ENCODE data around the gene FAM174B.

Gene FAM174B

GRCh38 chr15:92631721-92632120 lies 23.9 kb downstream of the FAM174B start:
- no peak for DNase-seq (ENCODE audit: low read depth in 1 of 2, low spot score in 1 of 2)
- H3K27me3 ChIP-seq (ENCODE audit: insufficient read depth, poor library complexity, severe bottlenecking) = no peaks in the 10 kb centered on the region
- no peak for TF ChIP-seq POLR2AphosphoS5 (IDR thresholded peaks at IDR 0.05; ENCODE audit: low read depth)
- TF ChIP-seq REST (IDR thresholded peaks at IDR 0.05; ENCODE audit: insufficient replicate concordance, low read depth) = no peak
- no peak for TF ChIP-seq CTCF (IDR thresholded peaks at IDR 0.05; ENCODE audit: insufficient read depth, low read length)
- no peak for TF ChIP-seq SPI1 (IDR thresholded peaks at IDR 0.05; ENCODE audit: borderline replicate concordance, low read depth)
- TF ChIP-seq GABPA (IDR thresholded peaks at IDR 0.05; ENCODE audit: low read depth) = no peak
- H3K4me3 ChIP-seq (replicated peaks; ENCODE audit: insufficient read depth, low read length) = no peak overlapping the region
- H3K27ac ChIP-seq (replicated peaks) = no peak overlapping the region

GRCh38 chr15:92629975-92630626 lies 25.5 kb downstream of the FAM174B start:
- H3K27me3 ChIP-seq (ENCODE audit: insufficient read depth, poor library complexity, severe bottlenecking) = no peaks in the 10 kb centered on the region
- H3K4me3 ChIP-seq (replicated peaks; ENCODE audit: insufficient read depth, low read length) = no peak overlapping the region
- H3K27ac ChIP-seq (replicated peaks) = no peak overlapping the region
- TF ChIP-seq POLR2AphosphoS5 (IDR thresholded peaks at IDR 0.05; ENCODE audit: low read depth) (no peak), SPI1 (IDR thresholded peaks at IDR 0.05; ENCODE audit: borderline replicate concordance, low read depth) (no peak)
- DNase-seq (ENCODE audit: low read depth in 1 of 2, low spot score in 1 of 2) = no peak

- H3K4me3 ChIP-seq (replicated peaks; ENCODE audit: insufficient read depth, low read length) = no peak overlapping the region
- no peak for TF ChIP-seq GABPA (IDR thresholded peaks at IDR 0.05; ENCODE audit: low read depth)
- TF ChIP-seq POLR2AphosphoS5 (IDR thresholded peaks at IDR 0.05; ENCODE audit: low read depth) = no peak
- no peaks in the 10 kb centered on the region for H3K27me3 ChIP-seq (ENCODE audit: insufficient read depth, poor library complexity, severe bottlenecking)
- no peak for DNase-seq (ENCODE audit: low read depth in 1 of 2, low spot score in 1 of 2)
- H3K27ac ChIP-seq (replicated peaks) = no peak overlapping the region
Measured at GRCh38 chr15:92629276-92629974, 26.1 kb downstream of the FAM174B start.

- DNase-seq (ENCODE audit: low read depth in 1 of 2, low spot score in 1 of 2) = no peak
- TF ChIP-seq CTCF (IDR thresholded peaks at IDR 0.05; ENCODE audit: insufficient read depth, low read length) (no peak), GABPA (IDR thresholded peaks at IDR 0.05; ENCODE audit: low read depth) (no peak), SPI1 (IDR thresholded peaks at IDR 0.05; ENCODE audit: borderline replicate concordance, low read depth) (no peak), POLR2AphosphoS5 (IDR thresholded peaks at IDR 0.05; ENCODE audit: low read depth) (no peak), REST (IDR thresholded peaks at IDR 0.05; ENCODE audit: insufficient replicate concordance, low read depth) (no peak)
- Histone ChIP-seq H3K4me3 (replicated peaks; ENCODE audit: insufficient read depth, low read length) (no peak overlapping the region), H3K27ac (replicated peaks) (no peak overlapping the region), H3K27me3 (ENCODE audit: insufficient read depth, poor library complexity, severe bottlenecking) (no peaks in the 10 kb centered on the region)
Measured at GRCh38 chr15:92627014-92627413, 28.6 kb downstream of the FAM174B start.

Data from HL-60 (cell line).